Type B pancreatic cell (in vitro differentiated cells): ENCODE measurements around the gene SPINK8. TPM values are rescaled to one million over a fixed set of nuclear protein-coding genes. Genes with fewer than 3 reads are reported as not detected.

Experiments
- DNase-seq: peaks from one replicate; pipeline ENCODE4 v3.0.0; 2021; ENCODE audit warnings: mixed read lengths; ENCODE audit not compliant: unreplicated experiment; ENCODE audit errors: extremely low spot score
- H3K27ac Mint-ChIP-seq: 2 replicates; pipeline ENCODE4 v1.8.0; 2021; ENCODE audit warnings: mild to moderate bottlenecking, mixed read lengths
- H3K27me3 Mint-ChIP-seq: 2 replicates; pipeline ENCODE4 v1.8.0; 2021; ENCODE audit warnings: mixed read lengths
- H3K36me3 Mint-ChIP-seq: 2 replicates; pipeline ENCODE4 v1.8.0; 2021; ENCODE audit warnings: mixed read lengths
- H3K4me1 Mint-ChIP-seq: one replicate; pipeline ENCODE4 v1.8.0; 2021; ENCODE audit warnings: mixed read lengths; ENCODE audit not compliant: unreplicated experiment
- H3K4me3 Mint-ChIP-seq: 2 replicates; pipeline ENCODE4 v1.8.0; 2021; ENCODE audit warnings: mild to moderate bottlenecking, mixed read lengths
- H3K9me3 Mint-ChIP-seq: 2 replicates; pipeline ENCODE4 v1.8.0; 2021; ENCODE audit warnings: mixed read lengths
- total RNA-seq: library from RNA; stranded (reverse); gene quantifications from 2 replicates; pipeline ENCODE4 v1.2.1, GENCODE V29; 2021; ENCODE audit warnings: low replicate concordance
- TF ChIP-seq, protein P1 (sequence below): fragments of 200-600 bp; sonication (generic); conservative IDR thresholded peaks from 2 replicates; pipeline ENCODE4 v1.5.0; 2021; ENCODE audit warnings: antibody characterized with exemption, mild to moderate bottlenecking

The SPINK8 gene
- total RNA-seq, 1 donor from 2014 or later: not detected

- Mint-ChIP-seq H3K36me3 (peaks cover 40% of the 10 kb centered on the region), H3K9me3 (no peaks in the 10 kb centered on the region), H3K4me3 (no peak overlapping the region), H3K27ac (no peak overlapping the region), H3K27me3 (no peaks in the 10 kb centered on the region), H3K4me1 (peaks cover 14% of the 10 kb centered on the region)
- TF ChIP-seq, protein P1, sequence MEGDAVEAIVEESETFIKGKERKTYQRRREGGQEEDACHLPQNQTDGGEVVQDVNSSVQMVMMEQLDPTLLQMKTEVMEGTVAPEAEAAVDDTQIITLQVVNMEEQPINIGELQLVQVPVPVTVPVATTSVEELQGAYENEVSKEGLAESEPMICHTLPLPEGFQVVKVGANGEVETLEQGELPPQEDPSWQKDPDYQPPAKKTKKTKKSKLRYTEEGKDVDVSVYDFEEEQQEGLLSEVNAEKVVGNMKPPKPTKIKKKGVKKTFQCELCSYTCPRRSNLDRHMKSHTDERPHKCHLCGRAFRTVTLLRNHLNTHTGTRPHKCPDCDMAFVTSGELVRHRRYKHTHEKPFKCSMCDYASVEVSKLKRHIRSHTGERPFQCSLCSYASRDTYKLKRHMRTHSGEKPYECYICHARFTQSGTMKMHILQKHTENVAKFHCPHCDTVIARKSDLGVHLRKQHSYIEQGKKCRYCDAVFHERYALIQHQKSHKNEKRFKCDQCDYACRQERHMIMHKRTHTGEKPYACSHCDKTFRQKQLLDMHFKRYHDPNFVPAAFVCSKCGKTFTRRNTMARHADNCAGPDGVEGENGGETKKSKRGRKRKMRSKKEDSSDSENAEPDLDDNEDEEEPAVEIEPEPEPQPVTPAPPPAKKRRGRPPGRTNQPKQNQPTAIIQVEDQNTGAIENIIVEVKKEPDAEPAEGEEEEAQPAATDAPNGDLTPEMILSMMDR: no peak
- DNase-seq: no peak
Measured at GRCh38 chr3:48296699-48297098, 36.8 kb downstream of the SPINK8 start.

DNA sequence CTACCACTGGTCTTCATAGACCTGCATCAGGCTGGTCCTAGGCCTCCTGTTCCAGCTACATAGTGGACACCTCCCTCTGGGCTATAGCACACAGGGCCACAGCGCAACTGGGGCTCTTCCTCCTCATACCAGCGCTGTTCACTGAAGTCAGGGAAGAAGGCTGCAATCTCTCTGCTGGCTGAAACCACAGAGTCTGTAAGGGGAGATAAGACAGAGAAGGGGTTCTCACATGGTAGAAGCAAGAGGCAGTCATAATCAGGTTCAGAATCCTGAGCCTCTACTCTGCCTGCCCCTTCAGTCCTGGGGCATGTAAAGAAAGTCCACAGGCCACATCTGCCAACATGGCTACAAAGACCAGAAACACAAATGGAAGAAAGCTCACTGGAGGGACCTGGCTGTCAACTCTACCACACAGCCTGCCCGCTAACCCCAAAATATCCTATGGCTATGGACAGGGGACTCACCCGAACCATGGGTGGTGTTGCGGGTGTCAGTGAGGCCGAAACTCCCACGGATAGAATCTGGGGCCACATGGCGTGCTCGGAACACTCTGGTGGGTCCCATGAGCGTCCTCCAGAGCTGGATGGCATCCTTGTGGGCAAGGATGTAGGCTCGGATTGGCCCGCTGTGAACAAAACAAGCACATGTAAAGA, 38.7 kb downstream of the SPINK8 start:
- no peak overlapping the region for H3K4me3 Mint-ChIP-seq
- peaks cover 6% of the 10 kb centered on the region for H3K4me1 Mint-ChIP-seq
- no peaks in the 10 kb centered on the region for H3K27me3 Mint-ChIP-seq
- no peak overlapping the region for H3K27ac Mint-ChIP-seq
- H3K9me3 Mint-ChIP-seq: no peaks in the 10 kb centered on the region
- no peak for DNase-seq
- H3K36me3 Mint-ChIP-seq: peaks cover 38% of the 10 kb centered on the region
- TF ChIP-seq, protein P1: no peak

DNA sequence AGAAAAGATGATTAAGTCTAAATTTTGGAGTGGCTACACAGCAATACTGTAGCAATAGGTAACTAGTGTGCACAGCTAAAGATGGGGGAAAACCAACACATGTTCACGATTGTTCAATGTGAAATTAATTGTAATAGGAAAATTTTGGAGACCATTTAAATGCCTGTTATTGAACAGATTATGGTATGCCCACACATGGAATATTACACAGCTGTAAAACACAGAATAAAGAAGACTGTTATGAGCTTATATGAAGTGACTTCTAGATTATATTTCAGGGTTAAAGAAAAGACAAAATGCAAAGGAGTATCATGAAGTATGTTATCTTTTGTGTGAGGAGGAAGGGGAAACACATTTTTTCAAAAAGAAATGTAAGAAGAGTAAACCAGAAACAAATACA, 43.8 kb downstream of the SPINK8 start:
- peaks cover 4% of the 10 kb centered on the region for H3K9me3 Mint-ChIP-seq
- TF ChIP-seq, protein P1: no peak
- no peaks in the 10 kb centered on the region for H3K27me3 Mint-ChIP-seq
- no peak overlapping the region for H3K27ac Mint-ChIP-seq
- no peak for DNase-seq
- no peaks in the 10 kb centered on the region for H3K4me1 Mint-ChIP-seq
- peaks cover 26% of the 10 kb centered on the region for H3K36me3 Mint-ChIP-seq
- no peak overlapping the region for H3K4me3 Mint-ChIP-seq

DNA sequence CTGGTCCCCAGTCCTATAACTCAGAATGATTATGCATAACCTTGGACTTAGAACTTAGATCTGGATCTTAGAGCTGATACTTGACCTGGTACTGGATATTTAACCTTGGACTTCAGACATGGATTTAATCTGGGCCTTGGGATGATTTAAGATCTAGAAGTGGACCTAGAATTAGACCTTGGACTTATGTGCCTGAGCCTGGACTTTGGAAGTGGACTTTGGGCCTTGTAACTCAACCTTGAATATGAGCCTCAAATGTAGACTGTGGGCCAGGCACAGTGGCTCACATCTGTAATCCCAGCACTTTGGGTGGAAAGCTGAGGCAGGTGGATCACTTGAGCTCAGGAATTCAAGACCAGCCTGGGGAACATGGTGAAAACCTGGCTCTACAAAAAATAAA, 46.4 kb downstream of the SPINK8 start:
- no peaks in the 10 kb centered on the region for H3K27me3 Mint-ChIP-seq
- H3K9me3 Mint-ChIP-seq: peaks cover 4% of the 10 kb centered on the region
- H3K4me1 Mint-ChIP-seq: no peaks in the 10 kb centered on the region
- no peak overlapping the region for H3K4me3 Mint-ChIP-seq
- no peak for DNase-seq
- H3K27ac Mint-ChIP-seq: no peak overlapping the region
- TF ChIP-seq, protein P1: no peak
- peaks cover 14% of the 10 kb centered on the region for H3K36me3 Mint-ChIP-seq

DNA sequence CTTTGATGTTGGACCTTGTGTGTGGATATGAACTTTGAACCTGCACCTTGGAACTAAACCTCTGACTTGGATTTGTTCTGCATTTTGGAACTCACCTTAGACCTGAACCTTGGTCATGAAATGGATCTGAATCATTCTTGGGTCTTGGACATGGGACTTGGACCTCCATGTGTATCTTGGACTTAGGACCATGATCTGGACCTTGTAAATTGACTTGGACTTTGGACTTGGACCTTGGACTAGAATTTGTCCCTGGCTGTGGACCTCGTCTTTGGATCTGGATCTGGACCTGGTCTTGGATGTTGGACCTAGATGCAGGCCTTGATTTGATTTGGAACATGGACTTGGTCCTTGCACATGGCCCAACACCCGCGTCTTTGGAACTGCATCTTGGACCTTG, 47.2 kb downstream of the SPINK8 start:
- H3K9me3 Mint-ChIP-seq: peaks cover 4% of the 10 kb centered on the region
- no peaks in the 10 kb centered on the region for H3K27me3 Mint-ChIP-seq
- no peak overlapping the region for H3K4me3 Mint-ChIP-seq
- DNase-seq: no peak
- peaks cover 12% of the 10 kb centered on the region for H3K36me3 Mint-ChIP-seq
- no peak overlapping the region for H3K27ac Mint-ChIP-seq
- H3K4me1 Mint-ChIP-seq: no peaks in the 10 kb centered on the region
- TF ChIP-seq, protein P1: no peak
